ENCODE data around the gene SEMA3D. TPM values are rescaled to one million over a fixed set of nuclear protein-coding genes. Genes with fewer than 3 reads are reported as not detected.

SEMA3D gene
- total RNA-seq, 1 donor from 2014 or later: 13.6 TPM

GRCh38 chr7:85184599-85185423 is 2.0 kb downstream of the SEMA3D start:
- peak; percentile 58 for DNase-seq
- intact Hi-C loops (cut with DNase I): no loop called here

GRCh38 chr7:85183296-85183695 is 3.6 kb downstream of the SEMA3D start:
- intact Hi-C loops (cut with DNase I): no loop called here
- H3K36me3 ChIP-seq: no peaks in the 10 kb centered on the region
- no peak overlapping the region for H3K4me3 ChIP-seq
- no peak for DNase-seq
- no peak for ATAC-seq
- no peak overlapping the region for H3K27ac ChIP-seq
- TF ChIP-seq CTCF (IDR thresholded peaks at IDR 0.05): no peak
- H3K4me1 ChIP-seq: no peaks in the 10 kb centered on the region
- no peaks in the 10 kb centered on the region for H3K9me3 ChIP-seq
- H3K27me3 ChIP-seq: peaks cover 5% of the 10 kb centered on the region

More at GRCh38 chr7:85184599-85185423, 2.0 kb downstream of the SEMA3D start:
- Histone ChIP-seq H3K4me1 (no peaks in the 10 kb centered on the region), H3K9me3 (no peaks in the 10 kb centered on the region), H3K36me3 (no peaks in the 10 kb centered on the region), H3K27ac (peak overlapping the region; percentile 37), H3K27me3 (peaks cover 10% of the 10 kb centered on the region), H3K4me3 (peak overlapping the region; percentile 52)
- no peak for ATAC-seq
- no peak for TF ChIP-seq CTCF (IDR thresholded peaks at IDR 0.05)

GRCh38 chr7:85178531-85179298 is 8.1 kb downstream of the SEMA3D start:
- DNase-seq: no peak
- no peak for TF ChIP-seq CTCF (IDR thresholded peaks at IDR 0.05)
- Histone ChIP-seq H3K27ac (no peak overlapping the region), H3K4me1 (no peaks in the 10 kb centered on the region), H3K36me3 (no peaks in the 10 kb centered on the region), H3K9me3 (no peaks in the 10 kb centered on the region), H3K27me3 (no peaks in the 10 kb centered on the region), H3K4me3 (no peak overlapping the region)
- intact Hi-C loops (cut with DNase I): no loop called here
- no peak for ATAC-seq

- intact Hi-C loops (cut with DNase I): no loop called here
- Histone ChIP-seq H3K4me3 (no peak overlapping the region), H3K4me1 (no peaks in the 10 kb centered on the region), H3K9me3 (no peaks in the 10 kb centered on the region), H3K27me3 (no peaks in the 10 kb centered on the region), H3K36me3 (no peaks in the 10 kb centered on the region), H3K27ac (no peak overlapping the region)
- no peak for TF ChIP-seq CTCF (IDR thresholded peaks at IDR 0.05)
- ATAC-seq: no peak
- DNase-seq: no peak
Measured at GRCh38 chr7:85177316-85177715, 9.5 kb downstream of the SEMA3D start.

- no peak for DNase-seq
- H3K36me3 ChIP-seq: no peaks in the 10 kb centered on the region
- no peaks in the 10 kb centered on the region for H3K9me3 ChIP-seq
- H3K27ac ChIP-seq: no peak overlapping the region
- no peak for ATAC-seq
- no peaks in the 10 kb centered on the region for H3K27me3 ChIP-seq
- no peaks in the 10 kb centered on the region for H3K4me1 ChIP-seq
- intact Hi-C loops (cut with DNase I): no loop called here
- no peak for TF ChIP-seq CTCF (IDR thresholded peaks at IDR 0.05)
- H3K4me3 ChIP-seq: no peak overlapping the region
Measured at GRCh38 chr7:85176197-85176596, 10.7 kb downstream of the SEMA3D start.
